Skin of body (tissue), 2 donors: Measurements from ENCODE around the gene FMNL3. TPM values are rescaled to one million over a fixed set of nuclear protein-coding genes. Genes with fewer than 3 reads are reported as not detected.

Source experiments
- DNase-seq: peaks from one replicate; lab custom pipeline; 2025; lab: John Stamatoyannopoulos, UW
- total RNA-seq: library from RNA; depleted of rRNA; stranded (reverse); fragments of >200 nt; gene quantifications from one replicate; pipeline ENCODE4 v1.2.3, GENCODE V29; 2014

The FMNL3 gene
- total RNA-seq, 1 donor from 2014 or later, result 24.1 TPM

GRCh38 chr12:49651855-49652254 lies 55.4 kb downstream of the FMNL3 start:
- no peak for DNase-seq

GRCh38 chr12:49649892-49650291 lies 57.3 kb downstream of the FMNL3 start:
- DNase-seq, result no peak

GRCh38 chr12:49649445-49649844 lies 57.8 kb downstream of the FMNL3 start:
- DNase-seq, result no peak

- no peak for DNase-seq
Measured at GRCh38 chr12:49648712-49649003, 58.5 kb downstream of the FMNL3 start.

- DNase-seq, result no peak
Measured at GRCh38 chr12:49647827-49648711, 59.1 kb downstream of the FMNL3 start.

- DNase-seq, result no peak
Measured at GRCh38 chr12:49646871-49647654, 60.1 kb downstream of the FMNL3 start.

- DNase-seq, result no peak
Measured at GRCh38 chr12:49646331-49646830, 60.8 kb downstream of the FMNL3 start.

- DNase-seq, result no peak
Measured at GRCh38 chr12:49645146-49646039, 61.8 kb downstream of the FMNL3 start.

- DNase-seq, result peak; percentile 32
Measured at GRCh38 chr12:49644620-49644994, 62.6 kb downstream of the FMNL3 start.

GRCh38 chr12:49643961-49644619 lies 63.1 kb downstream of the FMNL3 start:
- DNase-seq, result no peak

GRCh38 chr12:49643135-49643534 lies 64.1 kb downstream of the FMNL3 start:
- no peak for DNase-seq

- no peak for DNase-seq
Measured at GRCh38 chr12:49642370-49642802, 64.8 kb downstream of the FMNL3 start.

- DNase-seq, result no peak
Measured at GRCh38 chr12:49641748-49642369, 65.3 kb downstream of the FMNL3 start.

GRCh38 chr12:49636979-49637755 lies 70.0 kb downstream of the FMNL3 start:
- DNase-seq, result peak; percentile 56

GRCh38 chr12:49636574-49636973 lies 70.6 kb downstream of the FMNL3 start:
- no peak for DNase-seq

GRCh38 chr12:49635656-49636055 lies 71.5 kb downstream of the FMNL3 start:
- DNase-seq, result no peak

- DNase-seq, result no peak
Measured at GRCh38 chr12:49635036-49635435, 72.2 kb downstream of the FMNL3 start.

- DNase-seq, result no peak
Measured at GRCh38 chr12:49633703-49634345, 73.4 kb downstream of the FMNL3 start.
